ENCODE data around the gene TPM4. TPM values are rescaled to one million over a fixed set of nuclear protein-coding genes. Genes with fewer than 3 reads are reported as not detected.
"Not testable (repeated sequence)": the region's sequence is repeated elsewhere in the genome, so short reads cannot be mapped to it uniquely, and the experiment has no call there.

The TPM4 gene
- polyA plus RNA-seq, 1 donor from 2014 or later, result 119 TPM

DNA sequence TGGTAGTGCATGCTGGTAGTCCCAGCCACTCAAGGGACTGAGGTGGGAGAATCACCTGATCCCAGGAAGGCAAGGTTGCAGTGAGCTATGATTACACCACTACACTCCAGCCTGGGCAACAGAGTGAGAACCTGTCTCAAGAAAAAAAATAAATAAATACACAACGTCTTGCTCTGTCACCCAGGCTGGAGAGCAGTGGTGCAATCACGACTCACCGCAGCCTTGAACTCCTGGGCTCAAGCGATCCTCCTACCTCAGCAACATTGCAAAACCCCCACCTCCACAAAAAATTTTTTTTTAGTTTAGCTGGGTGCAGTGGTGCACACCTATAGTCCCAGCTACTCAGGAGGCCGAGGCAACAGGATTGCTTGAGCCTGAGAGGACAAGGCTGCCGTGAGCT is 8.8 kb downstream of the TPM4 start:
- Histone ChIP-seq H3F3A (ENCODE audit: insufficient read depth, low read length, poor library complexity, severe bottlenecking) (no peaks in the 10 kb centered on the region), H3K79me2 (replicated peaks; ENCODE audit: insufficient read depth, low read length) (peaks cover 13% of the 10 kb centered on the region), H2AFZ (ENCODE audit: low read depth, low read length) (no peak overlapping the region), H3K9me3 (ENCODE audit: low read length) (no peaks in the 10 kb centered on the region), H3K9ac (ENCODE audit: low read length) (no peak overlapping the region), H3K27me3 (ENCODE audit: insufficient read depth, low read depth, low read length) (no peaks in the 10 kb centered on the region), H3K4me3 (ENCODE audit: low read length) (no peak overlapping the region), H3K27ac (ENCODE audit: low read length) (no peak overlapping the region), H3K4me2 (ENCODE audit: low read length) (no peak overlapping the region), H4K20me1 (ENCODE audit: insufficient read depth) (no peaks in the 10 kb centered on the region), H3K36me3 (ENCODE audit: insufficient read depth, low read length) (no peaks in the 10 kb centered on the region), H3K9me2 (ENCODE audit: insufficient read depth, low read length) (no peaks in the 10 kb centered on the region)
- TF ChIP-seq RAD21 (conservative IDR thresholded peaks at IDR 0.05) (no peak), EP300 (conservative IDR thresholded peaks at IDR 0.05; ENCODE audit: poor library complexity, severe bottlenecking) (no peak), EZH2 (IDR thresholded peaks at IDR 0.05; ENCODE audit: borderline replicate concordance, insufficient read depth, low read length, poor library complexity, severe bottlenecking) (no peak), TAF1 (IDR thresholded peaks at IDR 0.05; ENCODE audit: low read depth) (no peak), REST (IDR thresholded peaks at IDR 0.05; ENCODE audit: borderline replicate concordance) (no peak), SMC3 (conservative IDR thresholded peaks at IDR 0.05; ENCODE audit: poor library complexity) (no peak), MXI1 (conservative IDR thresholded peaks at IDR 0.05; ENCODE audit: poor library complexity, severe bottlenecking) (no peak), POLR2AphosphoS5 (IDR thresholded peaks at IDR 0.05) (no peak)
- TF ChIP-seq, protein P1, sequence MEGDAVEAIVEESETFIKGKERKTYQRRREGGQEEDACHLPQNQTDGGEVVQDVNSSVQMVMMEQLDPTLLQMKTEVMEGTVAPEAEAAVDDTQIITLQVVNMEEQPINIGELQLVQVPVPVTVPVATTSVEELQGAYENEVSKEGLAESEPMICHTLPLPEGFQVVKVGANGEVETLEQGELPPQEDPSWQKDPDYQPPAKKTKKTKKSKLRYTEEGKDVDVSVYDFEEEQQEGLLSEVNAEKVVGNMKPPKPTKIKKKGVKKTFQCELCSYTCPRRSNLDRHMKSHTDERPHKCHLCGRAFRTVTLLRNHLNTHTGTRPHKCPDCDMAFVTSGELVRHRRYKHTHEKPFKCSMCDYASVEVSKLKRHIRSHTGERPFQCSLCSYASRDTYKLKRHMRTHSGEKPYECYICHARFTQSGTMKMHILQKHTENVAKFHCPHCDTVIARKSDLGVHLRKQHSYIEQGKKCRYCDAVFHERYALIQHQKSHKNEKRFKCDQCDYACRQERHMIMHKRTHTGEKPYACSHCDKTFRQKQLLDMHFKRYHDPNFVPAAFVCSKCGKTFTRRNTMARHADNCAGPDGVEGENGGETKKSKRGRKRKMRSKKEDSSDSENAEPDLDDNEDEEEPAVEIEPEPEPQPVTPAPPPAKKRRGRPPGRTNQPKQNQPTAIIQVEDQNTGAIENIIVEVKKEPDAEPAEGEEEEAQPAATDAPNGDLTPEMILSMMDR (IDR thresholded peaks at IDR 0.05; ENCODE audit: poor library complexity, severe bottlenecking), result no peak

DNA sequence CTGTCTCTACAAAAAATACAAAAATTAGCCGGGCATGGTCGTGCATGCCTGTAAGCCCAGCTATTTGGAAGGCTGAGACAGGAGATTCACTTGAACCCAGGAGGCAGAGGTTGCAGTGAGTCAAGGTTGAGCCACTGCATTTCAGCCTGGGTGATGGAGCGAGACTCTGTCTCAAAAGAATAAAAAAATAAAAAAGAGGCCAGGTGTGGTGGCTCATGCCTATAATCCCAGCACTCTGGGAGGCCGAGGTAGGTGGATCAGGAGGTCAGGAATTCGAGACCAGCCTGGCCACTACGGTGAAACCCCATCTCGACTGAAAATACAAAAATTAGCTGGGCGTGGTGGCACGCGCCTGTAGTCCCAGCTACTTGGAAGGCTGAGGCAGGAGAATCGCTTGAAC is 11.1 kb downstream of the TPM4 start:
- not testable (repeated sequence) for H3K9ac ChIP-seq (ENCODE audit: low read length); H3K9me2 ChIP-seq (ENCODE audit: insufficient read depth, low read length); H3K9me3 ChIP-seq (ENCODE audit: low read length); H3K27ac ChIP-seq (ENCODE audit: low read length); H3K27me3 ChIP-seq (ENCODE audit: insufficient read depth, low read depth, low read length); H3K4me2 ChIP-seq (ENCODE audit: low read length); H3K79me2 ChIP-seq (replicated peaks; ENCODE audit: insufficient read depth, low read length); H2AFZ ChIP-seq (ENCODE audit: low read depth, low read length); H4K20me1 ChIP-seq (ENCODE audit: insufficient read depth); H3F3A ChIP-seq (ENCODE audit: insufficient read depth, low read length, poor library complexity, severe bottlenecking); H3K4me3 ChIP-seq (ENCODE audit: low read length); H3K36me3 ChIP-seq (ENCODE audit: insufficient read depth, low read length)

GRCh38 chr19:16087940-16088339 is 11.6 kb downstream of the TPM4 start:
- no peaks in the 10 kb centered on the region for H3K9me2 ChIP-seq (ENCODE audit: insufficient read depth, low read length)
- no peaks in the 10 kb centered on the region for H3F3A ChIP-seq (ENCODE audit: insufficient read depth, low read length, poor library complexity, severe bottlenecking)
- no peaks in the 10 kb centered on the region for H4K20me1 ChIP-seq (ENCODE audit: insufficient read depth)
- H3K4me2 ChIP-seq (ENCODE audit: low read length), result no peak overlapping the region
- no peak overlapping the region for H3K9ac ChIP-seq (ENCODE audit: low read length)
- TF ChIP-seq TAF1 (IDR thresholded peaks at IDR 0.05; ENCODE audit: low read depth) (no peak), RAD21 (conservative IDR thresholded peaks at IDR 0.05) (no peak), EP300 (conservative IDR thresholded peaks at IDR 0.05; ENCODE audit: poor library complexity, severe bottlenecking) (no peak), SMC3 (conservative IDR thresholded peaks at IDR 0.05; ENCODE audit: poor library complexity) (no peak), EZH2 (IDR thresholded peaks at IDR 0.05; ENCODE audit: borderline replicate concordance, insufficient read depth, low read length, poor library complexity, severe bottlenecking) (no peak), MXI1 (conservative IDR thresholded peaks at IDR 0.05; ENCODE audit: poor library complexity, severe bottlenecking) (no peak), REST (IDR thresholded peaks at IDR 0.05; ENCODE audit: borderline replicate concordance) (no peak), POLR2AphosphoS5 (IDR thresholded peaks at IDR 0.05) (no peak)
- TF ChIP-seq, protein P1 (IDR thresholded peaks at IDR 0.05; ENCODE audit: poor library complexity, severe bottlenecking), result no peak
- H2AFZ ChIP-seq (ENCODE audit: low read depth, low read length), result no peak overlapping the region
- no peaks in the 10 kb centered on the region for H3K9me3 ChIP-seq (ENCODE audit: low read length)
- no peak overlapping the region for H3K4me3 ChIP-seq (ENCODE audit: low read length)
- no peaks in the 10 kb centered on the region for H3K27me3 ChIP-seq (ENCODE audit: insufficient read depth, low read depth, low read length)
- H3K79me2 ChIP-seq (replicated peaks; ENCODE audit: insufficient read depth, low read length), result peaks cover 3% of the 10 kb centered on the region
- H3K27ac ChIP-seq (ENCODE audit: low read length), result no peak overlapping the region
- H3K36me3 ChIP-seq (ENCODE audit: insufficient read depth, low read length), result no peaks in the 10 kb centered on the region
